NK-92 (cell line): ENCODE data around the gene HACD1.

ENCODE experiments used
- DNase-seq: peaks from one replicate; lab custom pipeline; 2025; ENCODE audit not compliant: unreplicated experiment; lab: John Stamatoyannopoulos, UW

The HACD1 gene, protein sequence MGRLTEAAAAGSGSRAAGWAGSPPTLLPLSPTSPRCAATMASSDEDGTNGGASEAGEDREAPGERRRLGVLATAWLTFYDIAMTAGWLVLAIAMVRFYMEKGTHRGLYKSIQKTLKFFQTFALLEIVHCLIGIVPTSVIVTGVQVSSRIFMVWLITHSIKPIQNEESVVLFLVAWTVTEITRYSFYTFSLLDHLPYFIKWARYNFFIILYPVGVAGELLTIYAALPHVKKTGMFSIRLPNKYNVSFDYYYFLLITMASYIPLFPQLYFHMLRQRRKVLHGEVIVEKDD

GRCh38 chr10:17617031-17617911, at the start of gene HACD1:
Gene HACD1 (minus strand): TSS chr10:17617374. CDS start chr10:17617339, 35 bp downstream.
- no peak for DNase-seq

DNA sequence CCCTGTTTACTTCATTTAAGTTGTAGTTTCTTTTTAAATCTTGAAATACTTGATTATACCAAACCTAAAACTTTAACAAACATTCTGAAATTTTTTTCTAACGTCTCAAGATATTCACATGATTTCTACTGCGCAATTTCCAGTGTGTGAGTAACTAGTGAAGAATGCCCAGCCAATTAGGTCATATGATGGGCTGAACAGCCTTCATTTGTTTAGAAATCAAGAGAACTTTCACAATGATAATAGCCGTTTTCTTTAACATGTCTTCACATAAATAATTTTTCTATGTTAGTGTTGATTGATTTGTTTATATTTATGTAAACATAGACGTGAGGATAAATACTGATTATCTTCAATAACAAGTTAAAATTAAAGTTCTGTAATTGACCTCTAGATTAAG, 48.6 kb upstream of the HACD1 start:
- no peak for DNase-seq

DNA sequence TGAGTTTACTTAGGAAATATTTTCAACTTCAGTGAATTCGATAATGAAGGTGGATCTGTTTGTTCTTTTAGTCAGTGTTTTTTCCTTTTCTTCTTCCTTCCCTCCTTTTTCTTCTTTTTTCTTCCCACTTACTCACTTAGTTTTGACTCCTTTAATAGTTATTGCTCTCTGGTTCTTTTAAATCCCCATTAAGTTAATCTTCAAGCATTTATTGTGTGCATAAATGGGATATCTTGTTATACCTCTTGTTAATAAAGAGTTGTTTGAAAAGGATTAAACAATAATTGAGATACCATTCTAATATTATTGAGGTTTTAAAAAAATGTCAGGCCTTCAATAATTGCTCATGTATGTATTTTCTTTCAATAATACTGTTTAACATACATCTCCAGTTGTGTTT, 46.3 kb upstream of the HACD1 start:
- DNase-seq: no peak

DNA sequence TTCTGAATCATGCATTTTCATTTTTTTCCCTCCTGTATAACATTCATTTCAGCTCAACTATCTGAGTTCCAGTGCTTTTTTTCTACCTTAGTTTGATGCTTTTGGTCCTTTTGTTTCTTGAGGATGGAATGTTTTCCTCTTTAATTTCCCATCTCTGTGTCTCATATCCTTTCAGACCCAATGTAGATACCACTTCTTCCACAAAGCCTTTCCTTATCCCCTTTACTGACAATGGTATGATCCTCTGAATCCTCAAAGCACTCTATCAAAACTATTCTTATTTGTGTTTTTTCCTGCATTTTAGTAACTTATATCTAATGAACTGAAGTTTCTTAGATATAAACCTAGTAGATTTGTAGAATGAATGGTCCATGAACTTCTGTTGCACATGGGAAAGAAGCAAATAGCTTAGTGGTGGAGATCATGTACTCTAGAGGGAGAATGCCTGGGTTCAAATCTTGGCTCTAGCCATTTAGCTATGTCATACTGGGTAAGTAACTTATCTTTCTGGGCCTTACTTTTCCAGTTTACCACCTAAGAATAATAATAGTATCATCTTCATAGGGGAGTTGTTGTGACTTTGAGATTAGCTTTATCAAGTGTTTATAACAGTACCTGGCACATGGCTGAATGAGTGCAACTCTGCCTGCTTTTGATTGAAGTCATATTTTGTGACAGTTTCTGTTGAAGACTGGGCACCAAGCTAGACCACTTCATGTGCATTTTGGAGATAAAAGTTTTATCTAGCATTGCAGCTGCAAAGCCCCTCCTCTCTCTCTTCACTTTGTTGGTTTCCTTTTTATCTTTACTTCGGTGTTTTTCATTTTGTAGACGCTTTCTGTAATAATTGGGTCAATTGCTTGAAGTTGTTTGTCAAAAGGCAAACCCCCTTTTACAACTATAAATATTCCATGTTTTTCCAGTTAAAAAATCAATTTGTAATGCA, 45.3 kb upstream of the HACD1 start:
- no peak for DNase-seq

- DNase-seq: no peak
Measured at GRCh38 chr10:17661510-17661909, 44.3 kb upstream of the HACD1 start.

DNA sequence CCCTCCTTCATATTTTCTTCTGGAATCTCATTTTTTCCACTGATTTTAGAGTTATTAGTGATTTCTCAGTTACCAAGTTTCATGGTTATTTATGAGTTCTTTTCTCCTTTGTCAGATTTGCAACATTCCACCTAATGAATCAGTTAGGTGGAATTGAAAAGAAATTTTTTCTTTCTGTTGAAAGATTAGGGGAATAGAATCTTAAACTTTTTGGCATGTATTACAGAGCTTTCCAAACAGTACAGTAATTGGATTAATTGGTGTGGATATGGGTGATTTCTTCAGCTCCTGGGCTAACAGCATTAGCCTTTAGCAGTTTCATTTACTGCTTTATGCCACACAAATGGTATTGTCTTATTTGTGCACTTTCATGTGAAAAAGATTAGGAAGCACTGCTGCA, 43.7 kb upstream of the HACD1 start:
- no peak for DNase-seq

DNA sequence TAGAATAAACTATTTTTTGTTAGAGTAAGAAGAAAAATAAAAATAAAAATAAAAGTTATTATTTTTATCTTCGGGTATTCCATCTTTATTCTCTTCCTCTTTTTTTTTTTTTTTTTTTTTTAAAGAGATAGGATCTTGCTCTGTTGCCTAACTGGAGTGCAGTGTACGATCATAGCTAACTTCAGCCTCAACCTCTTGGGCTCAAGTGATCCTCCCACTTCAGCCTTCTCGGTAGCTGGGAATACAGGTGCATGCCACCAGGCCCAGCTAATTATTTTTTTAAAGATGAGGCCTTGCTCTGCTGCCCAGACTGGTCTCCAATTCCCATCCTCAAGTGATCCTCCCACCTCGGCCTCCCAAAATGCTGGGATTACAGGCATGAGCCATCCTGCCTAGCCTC, 42.2 kb upstream of the HACD1 start:
- DNase-seq: no peak

DNA sequence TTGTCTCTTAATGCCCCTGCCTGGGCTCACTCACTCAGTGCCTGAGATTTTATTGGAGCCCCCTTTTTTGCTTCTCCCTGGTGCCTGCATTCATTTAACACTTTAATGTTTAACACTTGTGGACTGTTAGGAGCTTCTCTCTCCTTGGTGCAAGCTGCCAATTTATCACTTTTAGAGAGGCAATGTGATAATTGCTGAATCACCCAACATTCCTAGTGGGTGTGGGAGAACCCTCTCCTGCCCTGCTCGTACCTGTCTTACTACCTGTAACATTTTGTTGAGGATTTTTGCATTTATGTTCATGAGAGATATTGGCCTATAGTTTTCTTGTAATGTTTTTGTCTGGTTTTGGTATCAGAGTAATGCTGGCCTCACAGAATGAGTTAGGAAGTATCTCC, 39.9 kb upstream of the HACD1 start:
- DNase-seq: no peak

DNA sequence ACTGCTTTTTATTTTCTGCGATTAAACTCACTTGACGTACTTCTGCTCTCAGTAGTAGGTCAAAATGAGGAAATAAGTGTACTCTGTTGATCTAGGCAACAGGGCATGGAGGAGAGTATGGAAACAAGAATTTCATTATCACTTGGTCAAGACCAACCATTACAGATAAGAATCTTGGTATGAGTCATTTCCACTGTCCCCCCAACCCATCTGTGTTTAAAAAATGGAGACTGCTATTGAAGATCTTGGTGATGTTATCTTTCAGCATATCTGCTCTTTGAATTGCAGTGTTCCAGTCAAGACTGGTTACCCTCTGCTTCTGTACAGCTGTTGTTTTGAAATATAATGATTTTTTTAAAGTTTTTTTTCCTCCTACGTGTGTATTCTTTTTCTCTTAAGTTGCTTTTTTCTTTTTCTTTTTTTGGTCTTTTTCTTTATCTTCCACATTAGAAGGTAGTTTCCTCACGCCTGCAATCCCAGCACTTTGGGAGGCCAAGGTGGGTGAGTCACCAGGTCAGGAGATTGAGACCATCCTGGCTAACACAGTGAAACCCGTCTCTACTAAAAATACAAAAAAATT, 38.5 kb upstream of the HACD1 start:
- no peak for DNase-seq

DNA sequence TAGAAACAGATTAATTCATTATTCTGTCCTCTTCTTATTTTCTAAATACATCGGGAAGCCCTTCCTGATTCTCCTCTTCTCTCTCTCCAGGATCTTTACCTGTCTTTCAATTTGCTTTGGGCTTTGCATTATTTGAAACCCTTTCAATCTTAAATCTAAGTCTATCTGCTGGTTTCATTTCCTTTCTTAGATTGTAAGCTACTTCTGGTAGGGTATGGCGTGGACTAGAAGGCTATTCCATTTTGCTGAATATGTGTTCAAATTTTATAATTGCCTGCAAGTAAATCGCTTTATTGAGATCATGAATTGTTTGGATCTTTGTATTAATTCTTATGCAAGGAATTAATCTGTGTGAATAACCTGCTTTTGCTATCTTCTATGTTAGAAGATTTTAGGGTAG, 37.8 kb upstream of the HACD1 start:
- DNase-seq: no peak

DNA sequence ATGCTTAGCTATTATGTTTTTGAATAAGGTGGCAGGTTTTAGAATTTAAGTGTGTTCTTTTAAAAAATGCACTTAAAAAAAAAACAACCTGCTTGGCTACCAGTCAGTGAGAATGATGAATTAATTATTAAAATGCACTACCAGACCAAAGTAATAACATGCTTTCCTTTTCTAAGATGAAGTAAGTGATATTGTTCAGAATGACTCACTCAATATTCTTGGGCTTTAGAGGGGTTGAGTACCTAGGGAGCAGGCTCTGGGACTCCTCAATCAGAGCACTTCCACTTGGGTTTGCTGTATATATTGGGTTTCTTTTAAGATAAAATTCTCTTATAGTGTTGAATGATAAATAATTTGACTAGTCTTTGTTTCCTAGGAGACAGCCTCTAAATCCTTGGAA, 35.4 kb upstream of the HACD1 start:
- no peak for DNase-seq

DNA sequence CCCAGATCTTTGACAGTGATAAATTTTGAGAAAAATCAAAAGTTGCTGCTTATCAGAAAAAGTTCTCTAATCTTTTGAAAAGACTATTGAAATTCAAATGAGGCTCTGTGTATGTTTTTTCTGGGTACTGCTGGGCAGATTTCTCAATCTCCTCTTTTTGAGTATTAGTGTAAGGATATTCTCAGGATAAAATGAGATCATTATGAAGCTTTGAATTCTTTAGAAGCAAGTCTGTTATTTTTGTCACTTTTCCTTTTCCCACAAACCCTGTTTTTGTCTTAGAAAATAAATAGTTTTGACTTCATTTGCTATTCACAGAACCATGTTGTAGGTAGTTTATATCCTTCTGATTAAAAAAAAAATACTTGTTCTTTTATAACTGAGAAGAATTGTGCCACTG, 34.7 kb upstream of the HACD1 start:
- no peak for DNase-seq

GRCh38 chr10:17650416-17650815, 33.2 kb upstream of the HACD1 start:
- DNase-seq: no peak

- no peak for DNase-seq
Measured at GRCh38 chr10:17649836-17650235, 32.7 kb upstream of the HACD1 start.

DNA sequence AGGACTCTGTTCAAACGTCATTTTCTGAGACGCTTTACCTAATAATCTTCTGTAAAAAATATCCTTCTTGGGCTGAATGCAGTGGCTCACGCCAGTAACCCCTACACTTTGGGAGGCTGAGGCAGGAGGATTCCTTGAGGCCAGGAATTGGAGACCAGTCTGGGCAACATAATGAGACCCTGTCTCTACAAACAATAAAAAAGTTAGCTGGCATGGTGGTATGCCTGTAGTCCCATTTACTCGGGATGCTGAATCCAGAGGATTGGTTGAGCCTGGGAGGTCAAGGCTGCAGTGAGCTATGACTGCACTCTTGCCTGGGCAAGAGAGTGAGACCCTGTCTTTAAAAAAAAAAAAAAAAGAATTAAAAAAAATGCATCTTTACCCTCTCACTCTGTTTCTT, 31.9 kb upstream of the HACD1 start:
- DNase-seq: no peak

DNA sequence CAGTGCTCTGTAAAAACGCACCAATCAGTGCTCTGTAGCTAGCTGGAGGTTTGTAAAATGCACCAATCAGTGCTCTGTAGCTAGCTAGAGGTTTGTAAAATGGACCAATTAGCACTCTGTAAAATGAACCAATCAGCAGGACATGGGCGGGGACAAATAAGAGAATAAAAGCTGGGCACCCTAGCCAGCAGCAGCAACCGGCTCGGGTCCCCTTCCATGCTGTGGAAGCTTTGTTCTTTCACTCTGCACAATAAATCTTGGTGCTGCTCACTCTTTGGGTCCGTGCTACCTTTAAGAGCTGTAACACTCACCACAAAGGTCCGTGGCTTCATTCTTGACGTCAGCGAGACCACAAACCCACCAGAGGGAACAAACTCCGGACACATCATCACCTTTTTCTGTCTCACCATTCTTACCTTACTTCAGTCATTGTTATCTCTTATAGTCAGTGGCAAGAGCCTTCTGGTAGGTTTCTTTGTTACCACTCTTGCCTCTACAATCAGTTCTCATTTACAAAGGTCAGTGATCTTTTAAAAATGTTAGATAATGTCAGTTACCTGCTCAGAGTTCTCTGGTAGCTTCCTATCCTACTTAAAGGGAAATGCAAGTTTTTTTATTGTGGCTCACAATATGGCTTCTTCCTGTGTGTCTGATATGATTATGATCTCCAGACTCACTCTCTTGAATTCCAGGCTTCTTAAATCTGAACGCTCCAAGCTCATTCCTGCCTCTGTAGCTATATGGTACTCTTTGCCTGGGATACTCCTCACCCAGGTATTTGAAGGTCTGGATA, 31.3 kb upstream of the HACD1 start:
- no peak for DNase-seq

GRCh38 chr10:17647326-17647725, 30.2 kb upstream of the HACD1 start:
- DNase-seq: no peak

- DNase-seq: no peak
Measured at GRCh38 chr10:17645621-17646345, 28.6 kb upstream of the HACD1 start.

- no peak for DNase-seq
Measured at GRCh38 chr10:17644485-17644943, 27.3 kb upstream of the HACD1 start.
